Thyroid gland (tissue), 4 donors: Measurements from ENCODE around the gene MEGF6. TPM values are rescaled to one million over a fixed set of nuclear protein-coding genes. Genes with fewer than 3 reads are reported as not detected.
A peak's percentile ranks its signal among the peaks of the same experiment; 100 is the strongest.

ENCODE experiments used
- DNase-seq, 2 donors: peaks; one replicate each; pipeline ENCODE4 v3.0.0-alpha.2; 2019
- H3K27ac ChIP-seq, 3 donors: fragments of 200-600 bp; sonication (generic); 1 replicate in 2 of 3; 2 replicates in 1 of 3; pipeline ENCODE4 v1.5.1; 2016 to 2019; ENCODE audit warnings: mild to moderate bottlenecking in 1 of 3, moderate library complexity in 1 of 3
- H3K27me3 ChIP-seq: fragments of 200-600 bp; sonication (generic); one replicate; pipeline ENCODE4 v1.5.1; 2019
- H3K36me3 ChIP-seq, 2 donors: fragments of 200-600 bp; sonication (generic); one replicate each; pipeline ENCODE4 v1.5.1; 2016 to 2019
- H3K4me1 ChIP-seq, 2 donors: fragments of 200-600 bp; sonication (generic); one replicate each; pipeline ENCODE4 v1.5.1; 2017 to 2019
- H3K4me3 ChIP-seq, 3 donors: fragments of 200-600 bp; sonication (generic); replicated peaks in 1 of 3; 1 replicate in 2 of 3; 2 replicates in 1 of 3; pipeline ENCODE4 v1.5.1; 2016; ENCODE audit warnings: mild to moderate bottlenecking in 1 of 3
- H3K9me3 ChIP-seq: fragments of 200-600 bp; sonication (generic); one replicate; pipeline ENCODE4 v1.5.1; 2017
- POLR2A ChIP-seq, 2 donors: fragments of 450-650 bp; IDR thresholded peaks; one replicate each; pipeline ENCODE4 v1.6.1; 2017; ENCODE audit warnings: antibody characterized with exemption in 2 of 2, mild to moderate bottlenecking in 2 of 2, moderate library complexity in 1 of 2
- WGBS, 2 donors: methylation state at CpG; one replicate each; pipeline ENCODE4 v1.1.5; 2017; 5-methylcytosine and 5-hydroxymethylcytosine counted together
- intact Hi-C: fragments of 100-400 bp; cut with DNase I; formaldehyde crosslinking; loops from one replicate; pipeline ENCODE4 v1.15.1; 2023
- total RNA-seq, 4 donors: library from RNA; depleted of rRNA; stranded (reverse); fragments of >200 nt; gene quantifications; one replicate each; pipeline ENCODE4 v1.2.3, GENCODE V29; 2016
- TF ChIP-seq, protein P1 (sequence below), 6 experiments: fragments of 200-600 bp in 3 of 6; fragments of 450-650 bp in 3 of 6; sonication (generic) in 3 of 6; IDR thresholded peaks; one replicate each; pipeline ENCODE4 v1.5.1; 2016 to 2019; ENCODE audit warnings: antibody characterized with exemption in 6 of 6, mild to moderate bottlenecking in 2 of 6, inconsistent platforms in 1 of 6, moderate library complexity in 1 of 6

The MEGF6 gene
- total RNA-seq, 4 donors from 2014 or later: 9.4 to 25.8 (median 21.8) TPM

DNA sequence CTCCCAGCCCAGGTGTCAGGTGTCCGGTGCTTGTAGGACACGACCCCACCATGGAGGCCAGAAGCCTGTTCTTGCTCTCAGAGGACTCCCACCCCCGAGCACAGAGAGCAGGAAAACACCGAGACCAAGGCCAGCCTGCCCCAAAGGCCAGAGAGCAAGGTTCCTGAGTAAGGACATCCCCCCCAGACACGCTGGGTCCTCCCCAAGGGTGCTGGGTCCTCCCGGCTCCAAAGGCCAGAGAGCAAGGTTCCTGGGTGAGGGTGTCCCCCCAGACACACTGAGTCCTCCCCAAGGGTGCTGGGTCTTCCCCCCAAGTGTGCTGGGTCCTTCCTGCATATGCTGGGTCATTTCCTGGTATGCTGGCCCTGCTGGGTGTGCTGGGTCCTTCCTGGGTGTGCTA is 40.0 kb downstream of the MEGF6 start:
- TF ChIP-seq POLR2A (IDR thresholded peaks at IDR 0.05): no peak
- TF ChIP-seq, protein P1, sequence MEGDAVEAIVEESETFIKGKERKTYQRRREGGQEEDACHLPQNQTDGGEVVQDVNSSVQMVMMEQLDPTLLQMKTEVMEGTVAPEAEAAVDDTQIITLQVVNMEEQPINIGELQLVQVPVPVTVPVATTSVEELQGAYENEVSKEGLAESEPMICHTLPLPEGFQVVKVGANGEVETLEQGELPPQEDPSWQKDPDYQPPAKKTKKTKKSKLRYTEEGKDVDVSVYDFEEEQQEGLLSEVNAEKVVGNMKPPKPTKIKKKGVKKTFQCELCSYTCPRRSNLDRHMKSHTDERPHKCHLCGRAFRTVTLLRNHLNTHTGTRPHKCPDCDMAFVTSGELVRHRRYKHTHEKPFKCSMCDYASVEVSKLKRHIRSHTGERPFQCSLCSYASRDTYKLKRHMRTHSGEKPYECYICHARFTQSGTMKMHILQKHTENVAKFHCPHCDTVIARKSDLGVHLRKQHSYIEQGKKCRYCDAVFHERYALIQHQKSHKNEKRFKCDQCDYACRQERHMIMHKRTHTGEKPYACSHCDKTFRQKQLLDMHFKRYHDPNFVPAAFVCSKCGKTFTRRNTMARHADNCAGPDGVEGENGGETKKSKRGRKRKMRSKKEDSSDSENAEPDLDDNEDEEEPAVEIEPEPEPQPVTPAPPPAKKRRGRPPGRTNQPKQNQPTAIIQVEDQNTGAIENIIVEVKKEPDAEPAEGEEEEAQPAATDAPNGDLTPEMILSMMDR (IDR thresholded peaks at IDR 0.05): no peak
- H3K36me3 ChIP-seq: no peaks in the 10 kb centered on the region
- no peaks in the 10 kb centered on the region for H3K27me3 ChIP-seq
- H3K9me3 ChIP-seq: no peaks in the 10 kb centered on the region
- H3K27ac ChIP-seq: no peak overlapping the region
- intact Hi-C loops: no loop called here
- 81 to 85% methylated on average over 4 of the region's 6 CpGs for WGBS, 2 donors
- no peak overlapping the region for H3K4me3 ChIP-seq
- H3K4me1 ChIP-seq: peaks cover 10 to 15% of the 10 kb centered on the region in 2 donors
- no peak for DNase-seq

DNA sequence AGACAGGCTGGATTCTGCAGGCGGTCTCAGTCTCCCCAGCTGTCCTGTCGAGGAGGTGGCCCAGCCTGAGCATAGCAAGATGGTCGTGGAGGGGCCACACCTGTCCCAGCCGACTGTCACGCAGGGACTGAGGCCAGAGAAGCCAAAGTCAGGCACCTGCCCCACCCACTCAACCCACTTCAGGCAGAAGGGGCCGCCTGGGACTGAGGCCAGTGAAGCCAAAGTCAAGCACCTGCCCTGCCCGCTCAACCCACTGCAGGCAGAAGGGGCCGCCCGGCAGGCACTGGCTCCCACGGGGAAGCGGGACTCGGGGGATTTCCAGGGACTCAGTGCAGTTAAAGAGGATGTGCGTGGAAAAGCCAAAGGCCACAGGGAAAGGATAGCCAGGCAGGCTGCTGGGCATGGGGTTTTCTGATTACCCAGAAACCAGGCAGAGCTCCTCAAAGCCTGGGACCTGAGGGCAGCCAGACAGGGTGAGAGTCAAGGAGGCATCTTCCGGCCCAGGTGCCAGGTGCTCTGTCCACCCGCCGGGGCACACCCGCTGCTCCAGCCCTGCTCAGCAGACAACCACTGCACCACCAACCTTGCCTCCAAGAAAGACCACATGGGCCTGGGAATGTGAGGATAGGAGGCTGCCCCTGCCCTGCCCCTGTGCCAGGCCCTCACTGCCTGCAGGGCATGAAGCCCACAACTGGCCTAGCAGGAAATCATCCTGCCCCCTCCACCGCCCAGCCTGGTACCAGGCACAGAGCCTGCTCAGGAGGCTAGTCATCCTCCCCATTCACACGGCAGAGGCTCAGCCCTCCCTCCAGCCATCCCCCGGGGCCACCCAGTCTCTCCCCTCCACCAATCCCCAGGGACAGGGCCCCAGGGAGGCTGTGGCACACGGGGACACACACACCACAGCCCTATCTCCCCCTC is 41.0 kb downstream of the MEGF6 start:
- TF ChIP-seq POLR2A (IDR thresholded peaks at IDR 0.05): no peak
- TF ChIP-seq, protein P1 (IDR thresholded peaks at IDR 0.05): no peak
- intact Hi-C loops: no loop called here
- H3K36me3 ChIP-seq: no peaks in the 10 kb centered on the region
- H3K27me3 ChIP-seq: no peaks in the 10 kb centered on the region
- no peaks in the 10 kb centered on the region for H3K9me3 ChIP-seq
- peak; percentile 69 to 80 for DNase-seq
- H3K4me1 ChIP-seq: peaks cover 10 to 15% of the 10 kb centered on the region in 2 donors
- no peak overlapping the region for H3K27ac ChIP-seq
- 33 to 54% methylated on average over 14 to 18 of the region's 21 CpGs for WGBS, 2 donors
- H3K4me3 ChIP-seq: no peak overlapping the region

- DNase-seq: no peak
- intact Hi-C loops: loop anchor here (5.0 kb wide), 1 partner anchor 48 kb away; no protein-coding TSS in a partner anchor
- TF ChIP-seq, protein P1 (IDR thresholded peaks at IDR 0.05): no peak
- TF ChIP-seq POLR2A (IDR thresholded peaks at IDR 0.05): no peak
- Histone ChIP-seq H3K9me3 (no peaks in the 10 kb centered on the region), H3K27ac (no peak overlapping the region), H3K4me1 (peaks cover 10 to 15% of the 10 kb centered on the region in 2 donors), H3K36me3 (no peaks in the 10 kb centered on the region), H3K4me3 (no peak overlapping the region), H3K27me3 (no peaks in the 10 kb centered on the region)
- 88 to 100% methylated on average over 2 of the region's 8 CpGs for WGBS, 2 donors
Observed at GRCh38 chr1:3569436-3569835, 41.9 kb downstream of the MEGF6 start.

DNA sequence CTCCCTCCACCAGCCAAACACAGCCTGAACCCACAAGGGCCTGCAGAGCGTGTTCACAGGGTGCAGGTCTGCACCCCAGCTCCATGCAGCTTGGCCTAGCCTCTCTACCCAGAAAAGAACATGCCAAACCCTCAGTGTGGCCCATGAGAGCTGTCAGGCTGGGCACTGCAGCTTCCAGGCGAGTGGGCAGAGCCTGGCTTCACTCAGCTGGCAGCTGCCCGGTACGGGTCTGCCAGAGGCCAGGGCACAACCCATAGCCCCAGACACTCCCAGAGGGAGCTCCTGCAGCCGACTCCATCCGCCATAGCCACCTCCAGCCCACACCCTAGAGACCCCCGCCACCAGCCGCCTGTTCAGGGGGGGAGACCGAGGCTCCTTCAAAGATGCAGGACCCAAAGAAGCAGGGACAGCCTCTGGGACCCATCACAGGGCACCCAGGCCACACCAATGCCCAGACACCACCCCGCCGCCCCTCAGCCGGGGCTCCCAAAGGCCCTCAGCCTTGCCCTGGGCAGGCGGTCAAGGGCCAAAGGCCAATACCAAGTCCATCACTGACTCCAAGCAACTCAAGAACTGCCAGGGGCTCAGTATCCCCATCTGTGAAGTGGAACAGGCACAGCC is 42.4 kb downstream of the MEGF6 start:
- H3K27ac ChIP-seq: no peak overlapping the region
- TF ChIP-seq POLR2A (IDR thresholded peaks at IDR 0.05): no peak
- TF ChIP-seq, protein P1 (IDR thresholded peaks at IDR 0.05): no peak
- 95% methylated on average over 4 of the region's 13 CpGs; no CpG with 5 or more reads in 1 of the 2 donors for WGBS, 2 donors
- H3K9me3 ChIP-seq: no peaks in the 10 kb centered on the region
- H3K4me3 ChIP-seq: no peak overlapping the region
- DNase-seq: no peak
- H3K36me3 ChIP-seq: no peaks in the 10 kb centered on the region
- H3K4me1 ChIP-seq: peaks cover 10 to 15% of the 10 kb centered on the region in 2 donors
- intact Hi-C loops: loop anchor here (5.0 kb wide), 1 partner anchor 48 kb away; no protein-coding TSS in a partner anchor
- H3K27me3 ChIP-seq: no peaks in the 10 kb centered on the region
